Embryonic facial prominence (tissue), 1 donor: ENCODE measurements around the gene MRPL28.
"Not testable (repeated sequence)": the region's sequence is repeated elsewhere in the genome, so short reads cannot be mapped to it uniquely, and the experiment has no call there.

Source experiments
- DNase-seq: peaks from one replicate; pipeline ENCODE4 v3.0.0-alpha.2; 2016; ENCODE audit errors: extremely low spot score

The MRPL28 gene

DNA sequence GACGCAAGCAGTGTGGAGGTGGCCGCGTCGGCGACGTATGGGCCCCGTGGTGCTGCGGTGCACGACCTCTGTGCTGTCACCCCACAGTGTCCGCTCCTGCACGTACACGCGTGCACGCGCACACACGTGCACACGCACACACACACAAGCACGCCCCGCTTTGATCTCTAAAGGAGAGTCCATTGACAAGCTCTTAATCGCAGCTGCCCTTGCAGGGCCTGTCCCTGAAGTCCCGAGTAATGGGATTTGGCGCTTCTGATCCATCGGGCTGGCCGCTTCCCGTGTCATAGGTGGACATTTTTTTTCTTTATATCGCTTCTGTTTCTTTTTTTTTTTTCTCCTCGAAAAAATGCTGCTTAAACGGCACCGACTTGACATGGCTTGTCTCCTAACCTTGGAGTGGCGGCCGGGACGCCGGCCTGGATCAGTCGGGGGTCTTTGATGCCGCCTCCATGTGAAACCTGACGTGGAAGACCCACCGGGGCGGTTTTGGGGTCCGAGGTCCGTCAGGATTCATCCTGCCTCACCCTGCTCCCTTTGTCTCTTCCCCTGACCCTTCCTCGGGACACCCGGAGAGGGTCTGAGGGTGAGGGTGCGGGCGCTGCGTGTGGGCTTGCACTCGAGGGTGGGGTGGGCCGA, 9.5 kb downstream of the MRPL28 start:
- DNase-seq = no peak

GRCh38 chr16:359871-360697, 10.3 kb downstream of the MRPL28 start:
- DNase-seq = no peak

DNA sequence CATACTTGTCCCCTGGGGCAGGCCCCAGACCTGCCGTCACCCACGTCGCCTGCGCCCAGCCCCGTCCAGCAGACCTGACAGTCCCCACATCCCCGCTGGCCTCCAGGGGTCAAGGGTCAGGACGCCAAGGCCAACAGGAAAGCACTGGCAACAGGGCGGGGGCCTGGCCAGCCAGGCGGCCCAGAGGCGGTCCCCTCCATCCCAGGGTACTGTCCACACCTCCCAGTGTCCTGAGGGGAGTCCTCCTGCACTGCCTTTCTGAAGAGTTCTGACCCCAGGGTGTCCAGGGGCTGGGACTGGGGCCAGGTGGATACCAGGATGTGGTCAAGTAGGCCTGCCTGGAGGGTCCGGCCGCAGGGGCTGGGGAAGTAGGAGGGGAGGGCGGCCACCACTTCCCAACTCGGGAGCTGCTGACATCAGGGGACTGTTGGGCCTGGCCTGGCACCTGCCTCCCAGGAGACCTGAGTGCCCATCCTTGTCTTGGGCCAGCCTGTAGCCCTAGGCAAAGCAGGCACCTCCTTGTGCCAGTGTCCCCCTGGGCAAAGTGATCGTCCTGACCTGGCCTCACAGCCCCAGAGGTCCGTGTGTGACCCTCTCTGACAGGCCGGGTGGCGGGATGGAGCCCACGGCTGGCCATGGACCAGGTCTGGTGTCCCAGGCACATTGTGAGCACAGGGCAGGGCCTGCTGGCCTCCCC, 11.1 kb downstream of the MRPL28 start:
- DNase-seq = no peak

DNA sequence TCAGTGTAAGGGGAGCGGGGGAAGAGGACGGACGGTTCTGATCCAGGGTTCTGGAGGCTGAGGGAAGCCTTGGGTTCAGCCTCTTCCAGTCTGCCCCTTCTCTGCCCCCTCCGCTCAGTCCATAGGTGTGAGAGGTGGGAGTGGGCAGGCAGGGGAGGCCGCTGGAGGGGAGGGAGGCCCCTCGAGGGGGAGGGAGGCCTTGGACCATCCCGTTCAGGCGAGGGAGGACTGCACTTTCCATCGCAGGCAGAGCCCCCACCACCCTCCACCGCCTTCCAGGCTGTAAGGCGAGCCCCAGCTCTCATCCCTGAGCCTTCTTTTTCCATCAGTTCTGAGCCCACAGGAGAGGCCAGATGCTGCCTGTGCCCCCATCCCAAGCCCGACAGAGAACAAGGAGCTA, 13.6 kb downstream of the MRPL28 start:
- DNase-seq = no peak

GRCh38 chr16:354971-355461, 15.3 kb downstream of the MRPL28 start:
- DNase-seq = no peak

DNA sequence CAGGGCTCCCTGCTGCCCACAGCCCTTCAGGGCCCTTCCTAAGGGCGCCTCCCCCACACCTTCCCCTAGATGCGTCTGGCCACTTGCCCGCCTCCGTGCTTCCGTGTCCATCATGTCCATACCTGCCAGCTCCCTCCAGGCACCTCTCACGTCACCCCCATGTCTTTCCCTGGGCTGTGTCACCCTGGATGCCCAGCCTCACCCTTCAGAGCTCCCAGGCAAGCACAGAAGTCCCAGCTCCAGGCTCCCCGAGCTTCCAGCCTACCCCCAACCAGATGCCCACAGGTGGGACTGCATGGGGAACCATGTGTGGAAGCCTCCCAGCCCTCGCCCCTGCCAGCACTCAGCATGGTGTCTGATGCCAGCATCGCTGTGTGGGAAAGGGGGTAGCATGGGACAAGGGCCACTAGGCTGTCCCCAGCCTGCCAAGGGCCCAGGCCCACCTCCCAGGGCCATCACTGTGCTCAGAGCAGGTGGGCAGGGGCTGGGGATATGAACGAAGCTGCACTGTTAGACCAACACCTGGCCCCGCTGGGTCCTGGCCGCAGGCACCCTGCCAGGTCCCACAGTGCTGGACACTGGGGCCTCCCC, 16.0 kb downstream of the MRPL28 start:
- DNase-seq = no peak

GRCh38 chr16:353404-354290, 16.7 kb downstream of the MRPL28 start:
- no peak for DNase-seq

DNA sequence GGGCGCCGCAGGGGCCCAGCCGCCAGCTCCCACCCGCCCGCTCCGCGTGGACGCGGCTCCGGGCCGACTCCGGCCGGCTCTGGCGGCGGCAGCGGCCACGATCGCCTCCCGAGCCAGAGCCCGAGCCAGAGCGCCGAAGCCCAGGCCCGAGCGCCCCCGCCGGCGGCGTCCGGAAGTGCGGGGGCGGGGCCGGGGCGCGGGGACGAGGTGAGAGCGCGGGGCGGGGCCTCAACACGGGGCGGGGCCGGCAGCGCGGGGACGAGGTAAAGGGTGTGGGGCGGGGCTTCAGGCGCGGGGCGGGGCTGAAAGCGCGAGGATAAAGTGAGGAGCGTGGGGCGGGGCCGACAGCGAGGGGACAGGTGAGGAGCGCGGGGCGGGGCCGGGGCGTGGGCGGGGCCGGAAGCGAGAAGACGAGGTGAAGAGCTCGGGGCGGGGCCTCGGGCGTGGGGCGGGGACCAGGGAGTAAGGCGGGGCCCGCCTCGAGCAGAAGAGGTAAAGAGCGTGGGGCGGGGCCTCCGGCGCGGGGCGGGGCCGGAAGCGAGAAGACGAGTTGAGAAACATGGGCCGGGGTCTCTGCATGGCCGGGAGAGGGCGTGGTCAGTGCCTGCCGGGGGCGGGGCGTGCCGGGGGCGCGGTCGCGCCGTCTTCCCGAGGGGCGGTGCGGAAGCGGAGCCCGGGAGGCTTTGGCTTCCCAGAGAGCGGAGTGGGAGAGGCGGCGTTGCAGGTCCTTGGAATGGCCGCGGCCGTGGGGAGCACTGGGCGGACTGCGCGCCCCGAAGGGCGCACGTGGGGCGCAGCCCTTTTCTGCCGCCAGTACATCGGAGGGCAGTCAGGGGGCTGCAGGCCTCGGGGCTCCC, 17.6 kb downstream of the MRPL28 start, which contains the start of gene AXIN1:
Gene AXIN1 (minus strand): TSS at position 177 of the 857 bp plus-strand sequence. CDS start 5,698 bp downstream, outside the sequence.
- peak; percentile 85 for DNase-seq

DNA sequence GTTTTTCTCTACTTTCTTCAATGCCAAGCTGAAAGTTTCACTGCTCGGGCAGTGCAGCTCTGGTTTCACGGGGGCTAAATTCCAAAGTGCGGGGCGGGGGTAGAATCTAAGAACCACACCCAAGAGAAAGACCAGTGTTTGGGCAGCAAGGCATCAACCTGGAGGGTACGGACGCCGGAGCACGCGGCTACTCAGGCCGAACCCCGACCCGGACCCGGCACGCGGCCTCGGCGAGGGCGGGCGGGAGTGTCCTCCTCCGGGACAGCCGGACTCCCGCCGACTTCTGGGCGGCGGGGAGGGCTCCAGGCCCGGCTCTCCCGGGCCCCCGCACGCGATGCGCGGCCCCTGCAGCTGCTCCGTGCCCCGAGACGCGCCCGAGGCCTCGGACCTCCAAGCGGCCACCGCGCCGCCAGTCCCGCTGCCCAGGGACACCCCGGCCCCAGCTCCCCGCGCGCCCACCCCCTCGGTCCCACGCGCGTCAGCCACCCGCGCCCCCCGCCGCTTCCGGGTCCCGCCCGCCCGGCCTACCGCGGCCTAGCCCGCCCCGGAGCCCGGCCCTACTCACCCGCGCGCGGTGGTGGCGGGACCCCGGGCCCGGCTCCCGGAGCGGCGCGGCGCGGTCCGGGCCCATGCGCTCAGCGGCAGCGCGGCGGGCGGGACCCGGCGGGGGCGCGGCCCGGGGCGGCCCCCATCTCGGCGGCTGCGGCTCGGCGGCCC, 18.4 kb downstream of the MRPL28 start:
- no peak for DNase-seq

DNA sequence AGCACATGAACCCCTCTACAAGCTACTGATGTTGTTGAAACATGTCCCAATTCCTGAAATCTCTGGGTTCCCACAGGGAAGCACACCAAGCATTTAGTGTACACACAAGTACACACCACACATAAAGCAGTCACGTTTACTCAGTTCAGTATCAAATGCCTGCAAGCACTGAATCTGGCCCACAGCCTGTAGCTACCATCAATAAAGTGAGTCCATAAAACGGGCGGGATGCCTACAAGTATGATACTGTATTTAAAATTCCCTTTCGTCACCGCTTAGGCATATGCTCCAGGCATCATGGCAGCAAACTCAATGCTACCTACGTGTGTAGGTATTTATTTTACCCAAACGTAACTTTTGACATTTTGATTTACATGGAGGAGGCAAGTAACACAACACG, 20.1 kb downstream of the MRPL28 start:
- DNase-seq = no peak

- DNase-seq = no peak
Observed at GRCh38 chr16:349211-349610, 21.1 kb downstream of the MRPL28 start.

GRCh38 chr16:348495-348894, 21.8 kb downstream of the MRPL28 start:
- not testable (repeated sequence) for DNase-seq

- DNase-seq = no peak
Observed at GRCh38 chr16:347203-347602, 23.1 kb downstream of the MRPL28 start.

GRCh38 chr16:346587-346986, 23.8 kb downstream of the MRPL28 start:
- DNase-seq = no peak

- DNase-seq = no peak
Observed at GRCh38 chr16:345772-346171, 24.6 kb downstream of the MRPL28 start.

DNA sequence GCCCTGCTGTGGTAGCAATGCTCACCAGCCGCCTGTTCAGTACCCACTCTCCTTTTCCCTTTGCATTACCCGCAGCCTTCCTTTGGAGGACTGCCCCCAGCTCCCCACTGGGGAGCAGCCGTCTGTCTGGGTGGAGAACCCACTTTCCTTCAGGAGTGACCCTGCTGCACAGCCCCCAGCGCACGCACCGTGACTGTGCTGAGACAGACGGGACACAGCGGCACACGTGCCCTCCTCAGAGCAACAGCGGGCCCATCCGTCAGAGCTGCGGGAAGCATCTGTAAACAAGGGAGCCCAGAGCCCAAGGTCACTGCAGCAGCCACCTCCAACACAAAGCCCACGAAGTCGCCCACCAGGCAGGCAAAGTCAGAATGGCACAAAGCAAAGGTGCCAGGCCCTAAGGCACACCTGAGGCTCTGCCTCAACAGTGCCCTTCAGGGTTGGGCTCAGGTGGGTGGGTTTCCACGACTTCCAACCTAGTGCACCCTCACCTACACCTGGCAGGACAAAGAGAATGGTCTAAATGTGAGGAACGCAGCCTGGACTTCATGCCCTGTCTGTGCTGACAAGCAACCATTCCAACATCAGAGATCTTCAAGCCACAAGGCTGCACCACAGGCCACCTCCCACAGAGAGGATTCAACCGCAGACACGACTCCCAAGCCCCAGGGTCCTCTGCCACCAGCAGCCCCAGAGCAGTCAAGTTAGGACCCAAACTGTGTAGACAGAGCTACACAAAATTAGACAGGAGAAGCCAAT, 27.7 kb downstream of the MRPL28 start:
- DNase-seq = no peak

DNA sequence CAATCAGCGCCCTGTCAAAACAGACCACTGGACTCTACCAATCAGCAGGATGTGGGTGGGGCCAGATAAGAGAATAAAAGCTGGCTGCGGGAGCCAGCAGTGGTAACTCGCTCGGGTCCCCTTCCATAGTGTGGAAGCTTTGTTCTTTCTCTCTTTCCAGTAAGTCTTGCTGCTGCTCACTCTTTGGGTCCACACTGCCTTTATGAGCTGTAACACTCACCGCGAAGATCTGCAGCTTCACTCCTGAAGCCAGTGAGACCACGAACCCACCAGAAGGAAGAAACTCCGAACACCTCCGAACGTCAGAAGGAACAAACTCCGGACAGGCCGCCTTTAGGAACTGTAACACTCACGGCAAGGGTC, 28.4 kb downstream of the MRPL28 start:
- DNase-seq = not testable (repeated sequence)

DNA sequence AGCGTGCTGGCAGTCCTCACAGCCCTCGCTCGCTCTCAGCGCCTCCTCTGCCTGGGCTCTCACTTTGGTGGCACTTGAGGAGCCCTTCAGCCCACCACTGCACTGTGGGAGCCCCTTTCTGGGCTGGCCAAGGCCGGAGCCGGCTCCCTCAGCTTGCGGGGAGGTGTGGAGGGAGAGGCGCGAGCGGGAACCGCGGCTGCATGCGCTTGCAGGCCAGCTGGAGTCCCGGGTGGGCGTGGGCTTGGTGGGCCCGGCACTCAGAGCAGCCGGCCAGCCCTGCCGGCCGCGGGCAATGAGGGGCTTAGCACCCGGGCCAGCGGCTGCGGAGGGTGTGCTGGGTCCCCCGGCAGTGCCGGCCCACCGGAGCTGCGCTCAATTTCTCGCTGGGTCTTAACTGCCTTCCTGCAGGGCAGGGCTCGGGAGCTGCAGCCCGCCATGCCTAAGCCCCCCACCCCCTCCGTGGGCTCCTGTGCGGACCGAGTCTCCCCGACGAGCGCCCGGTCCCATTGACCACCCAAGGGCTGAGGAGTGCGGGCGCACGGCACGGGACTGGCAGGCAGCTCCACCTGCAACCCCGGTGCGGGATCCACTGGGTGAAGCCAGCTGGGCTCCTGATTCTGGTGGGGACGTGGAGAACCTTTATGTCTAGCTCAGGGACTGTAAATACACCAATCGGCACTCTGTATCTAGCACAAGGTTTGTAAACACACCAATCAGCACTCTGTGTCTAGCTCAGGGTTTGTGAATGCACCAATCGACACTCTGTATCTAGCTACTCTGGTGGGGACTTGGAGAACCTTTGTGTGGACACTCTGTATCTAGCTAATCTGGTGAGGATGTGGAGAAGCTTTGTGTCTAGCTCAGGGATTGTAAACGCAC, 29.0 kb downstream of the MRPL28 start:
- not testable (repeated sequence) for DNase-seq
